GM18868 (cell line): Measurements from ENCODE around the gene ANKRD40.
"Not testable (repeated sequence)": the region's sequence is repeated elsewhere in the genome, so short reads cannot be mapped to it uniquely, and the experiment has no call there.

ENCODE experiments used
- ATAC-seq: cut with Tn5 transposase; IDR thresholded peaks from one replicate; pipeline ENCODE4 v1.9.1; 2021; ENCODE audit warnings: mild to moderate bottlenecking, moderate library complexity; ENCODE audit not compliant: unreplicated experiment

Gene ANKRD40

DNA sequence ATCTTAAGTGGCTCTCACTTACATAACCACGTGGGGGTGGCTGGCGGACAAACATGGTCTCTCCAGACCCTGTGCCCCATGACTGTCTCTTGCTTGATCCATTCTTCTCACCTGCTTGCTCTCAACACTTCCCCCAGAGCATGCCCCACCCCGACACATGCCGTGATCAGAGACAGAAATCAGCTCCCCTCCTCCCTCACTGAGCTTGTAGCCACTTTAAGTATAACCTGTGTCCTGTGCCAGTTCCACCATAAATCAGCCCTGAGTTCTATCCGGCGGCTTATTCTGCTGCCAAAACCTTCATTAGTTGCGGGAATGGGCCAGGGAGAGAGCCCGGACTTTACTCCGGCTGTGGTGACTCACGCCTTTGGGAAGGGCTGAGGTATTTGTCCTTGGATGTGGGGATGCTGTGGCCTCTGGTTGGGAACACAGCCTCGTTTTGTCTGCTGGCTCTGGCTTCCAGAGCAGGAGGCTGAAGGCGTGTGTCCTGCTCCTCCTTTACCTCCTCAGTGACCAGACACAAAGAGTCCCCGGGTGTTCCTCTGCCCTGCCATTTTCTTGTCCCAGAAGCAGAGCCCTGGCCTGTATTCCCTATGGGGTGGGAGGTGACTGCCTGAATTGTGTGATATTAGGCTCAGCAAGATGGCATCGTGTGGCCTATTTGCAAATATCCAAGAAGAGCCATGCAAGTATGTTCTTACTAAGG lies 21.1 kb downstream of the ANKRD40 start:
- no peak for ATAC-seq

DNA sequence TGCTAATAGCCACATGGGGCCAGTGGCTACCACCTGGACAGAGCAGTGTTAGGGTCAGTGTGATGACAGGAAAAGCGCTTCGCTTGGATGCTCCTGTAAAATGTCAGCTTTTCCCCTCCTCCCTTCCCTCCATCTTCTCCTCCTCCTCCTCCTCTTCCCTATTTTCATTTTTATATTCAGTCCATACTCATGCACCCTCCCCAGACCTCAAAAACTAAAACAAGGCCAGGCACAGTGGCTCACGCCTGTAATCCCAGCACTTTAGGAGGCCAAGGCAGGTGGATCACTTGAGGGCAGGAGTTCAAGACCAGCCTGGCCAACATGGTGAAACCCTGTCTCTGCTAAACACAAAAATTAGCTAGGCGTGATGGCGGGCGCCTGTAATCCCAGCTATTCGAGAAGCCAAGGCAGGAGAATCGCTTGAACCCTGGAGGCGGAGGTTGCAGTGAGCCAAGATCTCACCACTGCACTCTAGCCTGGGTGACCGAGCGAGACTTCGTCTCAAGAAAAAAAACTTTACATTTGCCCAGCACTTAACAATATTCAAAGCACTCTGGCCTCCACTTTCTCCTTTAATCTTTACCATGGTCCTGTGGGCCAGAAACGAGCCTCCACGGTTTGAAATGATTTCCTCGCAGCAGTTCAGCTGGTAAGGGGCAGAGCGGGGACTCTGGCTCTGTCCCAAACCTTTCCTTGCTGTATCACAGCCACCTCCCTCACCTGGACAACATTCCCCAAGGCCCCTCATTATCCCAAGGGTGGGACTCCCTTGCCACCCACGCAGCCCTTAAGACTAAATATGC lies 21.8 kb downstream of the ANKRD40 start:
- no peak for ATAC-seq

GRCh38 chr17:50685334-50685665 lies 22.4 kb downstream of the ANKRD40 start:
- no peak for ATAC-seq

- no peak for ATAC-seq
Measured at GRCh38 chr17:50684612-50685333, 22.9 kb downstream of the ANKRD40 start.

- ATAC-seq, result no peak
Measured at GRCh38 chr17:50684288-50684611, 23.5 kb downstream of the ANKRD40 start.

- ATAC-seq, result no peak
Measured at GRCh38 chr17:50683434-50684287, 24.1 kb downstream of the ANKRD40 start.

DNA sequence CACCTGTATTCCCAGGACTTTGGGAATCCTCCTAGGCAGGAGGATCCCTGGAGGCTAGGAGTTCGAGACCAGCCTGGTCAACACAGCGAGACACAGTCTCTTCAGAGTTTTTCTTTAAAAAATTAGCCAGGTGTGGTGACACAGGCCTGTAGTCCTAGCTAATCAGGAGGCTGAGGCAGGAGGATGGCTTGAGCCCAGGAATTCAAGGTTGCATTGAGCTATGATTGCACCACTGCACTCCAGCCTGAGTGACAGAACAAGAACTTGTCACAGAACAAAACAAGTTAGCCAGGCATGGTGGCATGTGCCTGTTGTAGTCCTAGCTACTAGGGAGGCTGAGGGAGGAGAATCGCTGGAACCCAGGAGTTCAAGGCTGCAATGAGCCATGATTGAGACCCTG lies 24.8 kb downstream of the ANKRD40 start:
- no peak for ATAC-seq

GRCh38 chr17:50682441-50682840 lies 25.3 kb downstream of the ANKRD40 start:
- no peak for ATAC-seq

- no peak for ATAC-seq
Measured at GRCh38 chr17:50681263-50682200, 26.2 kb downstream of the ANKRD40 start.

GRCh38 chr17:50680543-50681262 lies 27.0 kb downstream of the ANKRD40 start:
- ATAC-seq, result not testable (repeated sequence)

DNA sequence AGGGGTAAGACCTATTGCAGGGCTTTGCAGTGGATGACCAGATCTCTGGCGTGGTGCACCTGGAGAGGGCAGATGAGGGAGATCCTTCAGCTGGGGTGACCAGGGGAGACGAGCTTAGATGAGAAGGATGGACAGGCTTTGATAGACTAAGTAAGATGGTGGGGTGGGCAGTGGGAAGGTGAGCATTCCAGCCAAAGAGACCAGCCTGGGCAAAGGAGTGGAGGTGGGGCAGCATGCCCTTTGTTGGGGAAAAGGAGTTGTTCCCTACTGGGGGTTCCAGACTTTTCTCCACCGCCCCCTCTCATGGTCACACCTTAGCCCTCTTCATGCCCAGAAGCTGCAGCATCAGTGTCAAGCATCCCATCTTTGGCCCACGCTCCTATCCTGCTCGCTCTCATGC lies 27.6 kb downstream of the ANKRD40 start:
- ATAC-seq, result no peak

GRCh38 chr17:50679008-50679544 lies 28.6 kb downstream of the ANKRD40 start:
- ATAC-seq, result no peak

DNA sequence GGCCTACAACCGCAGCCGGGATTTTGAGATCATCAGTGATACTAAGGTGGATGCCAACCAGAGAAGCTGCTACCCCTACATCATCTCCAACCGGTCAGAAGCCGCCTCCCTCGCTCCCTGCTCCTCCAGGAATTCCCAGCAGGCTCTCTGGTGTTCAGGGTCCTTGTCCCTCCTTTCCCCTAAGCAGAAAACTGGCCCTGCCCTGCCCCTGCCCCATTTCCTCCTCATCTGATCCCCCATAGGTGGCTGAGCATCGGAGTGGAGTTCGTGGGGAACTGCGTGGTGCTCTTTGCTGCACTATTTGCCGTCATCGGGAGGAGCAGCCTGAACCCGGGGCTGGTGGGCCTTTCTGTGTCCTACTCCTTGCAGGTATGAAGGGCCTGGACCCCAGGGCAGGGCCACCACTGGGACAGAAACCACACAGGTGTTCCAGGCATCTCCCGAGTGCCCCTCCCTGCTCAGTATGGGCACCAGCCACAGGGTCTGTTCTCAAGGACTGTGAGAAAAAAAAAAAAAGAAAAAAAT lies 29.8 kb downstream of the ANKRD40 start:
- ATAC-seq, result no peak

- no peak for ATAC-seq
Measured at GRCh38 chr17:50676065-50676975, 31.4 kb downstream of the ANKRD40 start.

GRCh38 chr17:50675627-50676026 lies 32.1 kb downstream of the ANKRD40 start:
- ATAC-seq, result no peak

DNA sequence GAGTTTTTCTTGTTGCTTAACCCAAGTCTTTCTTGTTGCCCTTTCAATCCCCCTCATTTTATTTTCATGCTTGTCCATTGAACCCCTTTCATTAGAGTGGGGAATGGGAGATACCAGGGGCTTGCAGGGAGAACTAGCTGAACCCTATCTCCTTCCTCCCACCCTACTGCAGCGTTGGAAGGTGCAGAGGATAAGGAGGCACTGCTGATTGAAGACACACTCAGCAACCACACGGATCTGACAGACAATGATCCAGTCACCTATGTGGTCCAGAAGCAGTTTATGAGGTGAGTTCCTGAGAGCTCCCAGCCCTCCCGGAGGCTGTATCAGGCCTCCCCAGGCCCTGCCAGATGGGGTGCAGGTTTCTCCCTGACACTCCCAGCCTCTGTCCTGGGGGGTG lies 32.5 kb downstream of the ANKRD40 start:
- no peak for ATAC-seq

DNA sequence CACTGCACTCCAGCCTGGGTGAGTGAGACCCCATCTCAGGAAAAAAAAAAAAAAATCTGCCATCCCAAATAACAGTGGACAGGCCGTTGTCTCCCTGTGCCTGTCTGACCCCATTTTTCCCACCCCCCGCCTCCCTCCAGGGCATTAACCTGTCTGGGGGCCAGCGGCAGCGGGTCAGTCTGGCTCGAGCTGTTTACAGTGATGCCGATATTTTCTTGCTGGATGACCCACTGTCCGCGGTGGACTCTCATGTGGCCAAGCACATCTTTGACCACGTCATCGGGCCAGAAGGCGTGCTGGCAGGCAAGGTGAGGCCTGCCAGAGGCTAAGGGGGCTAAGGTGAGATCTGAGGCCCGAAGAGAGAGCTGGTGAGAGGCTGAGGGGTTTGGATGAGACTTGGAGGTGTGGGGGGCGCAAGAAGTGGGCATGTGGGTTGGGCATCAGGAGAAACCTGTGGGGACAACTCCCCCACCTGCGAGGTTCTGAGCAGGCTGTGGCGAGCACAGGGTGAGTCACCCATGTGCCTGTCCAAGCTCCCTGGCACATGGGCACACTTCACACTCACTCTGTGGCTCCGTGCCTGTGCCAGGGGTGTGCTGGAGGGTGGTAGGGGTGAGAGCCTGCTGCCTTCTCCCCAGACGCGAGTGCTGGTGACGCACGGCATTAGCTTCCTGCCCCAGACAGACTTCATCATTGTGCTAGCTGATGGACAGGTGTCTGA lies 34.7 kb downstream of the ANKRD40 start:
- no peak for ATAC-seq
